Globus pallidus (tissue), 1 donor: ENCODE measurements around the gene UGT1A8.
"Not testable (repeated sequence)": the region's sequence is repeated elsewhere in the genome, so short reads cannot be mapped to it uniquely, and the experiment has no call there.

ENCODE experiments used
- DNase-seq: peaks from one replicate; pipeline ENCODE4 v3.0.0-alpha.2; 2015; ENCODE audit warnings: low spot score

The UGT1A8 gene

DNA sequence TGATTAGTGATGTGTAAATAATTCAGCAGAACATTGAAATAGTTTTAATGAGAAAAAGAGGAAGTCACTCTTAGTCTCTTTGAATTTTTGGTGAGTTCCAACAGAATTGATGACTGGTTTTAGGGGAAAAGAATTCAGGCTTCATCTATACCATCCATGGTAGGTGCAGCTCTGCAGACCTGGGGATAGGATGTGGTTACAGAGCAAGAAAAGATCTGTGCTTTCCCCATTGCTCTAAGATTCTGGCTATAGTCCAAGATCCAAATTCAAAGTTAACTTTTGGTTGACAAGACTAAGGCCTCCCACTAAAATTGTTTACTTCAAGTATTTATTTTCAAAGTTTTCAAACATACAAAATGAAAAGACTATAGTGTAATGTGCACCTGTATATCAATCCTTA, 22.4 kb downstream of the UGT1A8 start:
- DNase-seq = no peak

DNA sequence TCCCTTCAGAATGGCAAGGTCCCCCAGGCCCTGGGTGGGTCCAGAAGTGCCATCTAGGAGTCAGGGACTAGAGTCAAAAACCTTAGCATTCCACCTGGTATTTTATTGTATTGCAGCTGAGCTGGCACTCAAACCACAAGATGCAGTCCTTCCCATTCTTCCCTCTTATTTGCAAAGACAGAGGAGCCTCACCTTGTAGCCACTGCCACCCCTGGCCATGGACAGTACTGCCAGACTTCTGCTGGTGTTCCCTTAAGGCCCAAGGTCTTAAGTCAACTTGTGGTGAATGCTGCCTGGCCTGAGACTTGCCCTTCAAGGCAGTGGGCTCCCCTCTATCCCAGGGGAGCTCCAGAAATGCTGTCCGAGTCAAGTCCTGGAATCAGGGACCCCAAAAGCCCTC, 25.7 kb downstream of the UGT1A8 start:
- no peak for DNase-seq

DNA sequence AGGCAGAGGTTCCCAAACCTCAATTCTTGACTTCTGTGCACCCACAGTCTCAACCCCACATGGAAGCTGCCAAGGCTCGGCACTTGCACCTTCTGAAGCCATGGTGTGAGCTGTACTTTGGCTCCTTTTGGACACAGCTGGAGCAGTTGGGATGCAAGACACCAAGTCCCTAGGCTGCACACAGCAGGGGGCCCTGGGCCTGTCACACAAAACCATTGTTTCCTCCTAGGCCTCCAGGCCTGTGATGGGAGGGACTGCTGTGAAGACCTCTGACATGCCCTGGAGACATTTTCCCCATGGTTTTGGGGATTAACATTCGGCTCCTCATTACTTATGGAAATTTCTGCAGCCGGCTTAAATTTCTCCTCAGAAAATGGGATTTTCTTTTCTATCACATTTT, 28.6 kb downstream of the UGT1A8 start:
- DNase-seq = not testable (repeated sequence)

DNA sequence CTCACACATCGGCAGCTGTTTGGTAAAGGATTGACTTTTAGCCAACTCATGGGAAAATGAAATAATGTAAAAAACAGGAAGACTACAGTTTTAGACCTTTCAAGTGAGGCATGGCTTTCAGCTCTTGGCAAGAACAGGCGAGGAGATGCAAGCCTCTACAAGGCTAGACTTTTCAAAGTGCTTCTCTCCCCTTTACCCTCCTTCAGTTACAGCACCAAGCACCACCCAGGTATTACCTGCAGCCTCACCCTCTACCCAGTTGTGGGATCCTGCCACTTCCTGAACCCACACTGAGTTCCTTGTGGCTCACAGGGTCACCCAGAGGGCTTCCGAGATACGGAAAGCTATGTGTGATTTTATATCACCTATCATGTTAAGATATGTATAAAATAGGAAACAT, 33.5 kb downstream of the UGT1A8 start:
- no peak for DNase-seq

DNA sequence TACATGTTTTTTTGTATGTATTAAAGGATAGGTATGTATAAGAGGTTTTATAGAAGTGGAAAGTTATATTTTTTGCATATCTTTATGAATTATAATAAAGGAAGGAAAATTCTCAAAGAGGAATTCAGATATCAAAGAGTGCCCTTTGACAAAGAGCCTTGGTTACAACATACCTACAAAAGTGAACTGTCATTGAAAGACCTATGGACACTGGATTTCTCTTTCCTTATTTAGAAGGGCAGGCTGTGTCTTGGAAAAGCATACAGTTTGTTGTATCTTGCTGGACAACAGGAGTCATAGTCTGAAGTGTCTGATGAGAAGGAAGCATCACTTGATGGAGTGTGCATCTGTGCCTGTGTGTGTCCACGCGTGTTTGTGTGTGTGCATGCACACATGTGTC, 34.0 kb downstream of the UGT1A8 start:
- DNase-seq = no peak

DNA sequence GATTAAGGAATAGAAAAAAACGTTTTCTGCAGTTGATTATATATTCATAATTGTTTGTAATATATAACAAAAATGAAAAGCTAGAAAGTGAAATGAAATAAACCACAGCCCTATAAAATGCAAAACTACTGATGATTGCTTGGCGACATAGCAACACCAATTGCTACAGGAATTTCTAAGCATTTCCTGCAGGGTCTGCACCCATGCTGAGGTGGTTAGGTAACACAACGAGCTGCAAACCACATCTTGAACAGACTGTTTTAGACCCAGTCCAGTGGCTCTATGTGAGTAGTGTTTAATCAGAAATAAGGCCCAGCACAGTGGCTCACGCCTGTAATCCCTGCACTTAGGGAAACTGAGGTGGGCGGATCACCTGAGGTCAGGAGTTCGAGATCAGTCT, 37.1 kb downstream of the UGT1A8 start:
- no peak for DNase-seq

DNA sequence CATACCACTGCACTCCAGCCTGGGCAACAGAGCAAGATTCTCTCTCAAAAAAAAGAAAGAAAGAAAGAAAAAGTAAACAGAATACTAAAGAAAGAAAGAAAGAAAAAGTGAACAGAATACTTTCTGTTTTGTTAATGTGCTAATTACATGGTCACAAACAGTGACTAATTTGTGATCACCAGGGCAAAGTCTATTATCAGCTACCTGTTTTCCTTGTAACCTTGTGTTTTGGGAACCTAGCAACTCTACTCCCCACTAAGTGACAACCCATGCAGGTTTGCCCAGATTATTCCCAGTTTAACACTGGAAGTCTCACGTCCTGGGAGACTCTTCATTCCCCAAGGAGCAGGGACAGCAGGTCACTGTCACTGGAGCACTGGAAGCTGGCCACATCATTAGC, 37.6 kb downstream of the UGT1A8 start:
- DNase-seq = no peak

DNA sequence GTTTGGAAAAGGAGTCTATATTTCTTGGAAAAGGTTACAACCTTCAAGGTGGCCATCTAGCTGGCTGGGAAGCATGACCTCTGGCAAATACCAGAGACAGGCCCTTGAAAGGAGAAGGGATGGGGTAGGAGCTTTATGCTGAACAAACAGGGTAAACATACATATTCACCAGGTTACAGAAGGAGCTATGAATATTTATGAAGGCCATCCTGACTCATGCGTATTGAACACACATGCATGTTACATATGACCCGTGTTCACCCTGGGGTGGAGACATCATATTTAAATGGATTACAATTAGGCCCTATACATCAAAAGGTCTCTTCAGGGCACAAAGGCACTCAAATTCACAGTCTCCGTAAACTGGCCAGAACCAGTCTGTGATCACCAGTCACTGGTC, 38.5 kb downstream of the UGT1A8 start:
- not testable (repeated sequence) for DNase-seq

DNA sequence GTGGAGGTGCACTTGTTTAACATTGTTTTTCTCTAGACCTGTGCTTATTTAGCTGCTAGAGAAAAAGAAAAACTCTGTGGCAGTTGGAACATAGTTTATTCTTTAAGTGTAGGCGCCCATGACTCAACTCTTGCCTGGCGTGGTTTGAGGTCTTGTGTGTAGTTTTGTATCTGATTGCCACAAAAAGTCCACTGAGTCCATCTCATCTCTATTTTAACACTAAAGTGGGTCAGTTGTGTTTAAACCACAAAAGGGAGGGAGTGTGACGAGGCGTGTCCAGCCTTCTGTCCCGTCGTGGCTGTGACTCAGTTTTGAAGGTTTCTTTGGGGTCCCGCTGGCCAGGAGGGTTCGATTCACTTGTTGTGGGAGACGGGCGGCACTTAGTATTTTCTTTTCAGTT, 39.0 kb downstream of the UGT1A8 start:
- DNase-seq = no peak

DNA sequence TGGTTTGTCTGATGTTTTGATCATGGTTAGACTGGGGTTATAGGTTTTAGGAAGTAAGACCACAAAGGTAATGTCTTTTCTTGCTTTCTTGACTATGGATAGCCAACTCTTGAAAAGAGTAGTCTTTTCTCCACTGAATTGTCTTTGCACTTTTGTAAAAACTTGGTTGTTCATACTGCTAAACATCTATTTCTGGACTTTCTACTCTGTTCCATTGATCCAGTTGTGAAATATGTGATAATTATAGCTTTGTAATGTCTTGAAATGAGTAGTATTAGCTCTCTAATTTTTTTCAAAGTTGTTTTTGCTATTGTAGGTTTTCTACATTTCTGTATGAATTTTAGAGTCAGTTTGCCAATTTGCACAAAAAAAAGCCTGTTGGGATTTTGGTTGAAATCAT, 41.2 kb downstream of the UGT1A8 start:
- no peak for DNase-seq

DNA sequence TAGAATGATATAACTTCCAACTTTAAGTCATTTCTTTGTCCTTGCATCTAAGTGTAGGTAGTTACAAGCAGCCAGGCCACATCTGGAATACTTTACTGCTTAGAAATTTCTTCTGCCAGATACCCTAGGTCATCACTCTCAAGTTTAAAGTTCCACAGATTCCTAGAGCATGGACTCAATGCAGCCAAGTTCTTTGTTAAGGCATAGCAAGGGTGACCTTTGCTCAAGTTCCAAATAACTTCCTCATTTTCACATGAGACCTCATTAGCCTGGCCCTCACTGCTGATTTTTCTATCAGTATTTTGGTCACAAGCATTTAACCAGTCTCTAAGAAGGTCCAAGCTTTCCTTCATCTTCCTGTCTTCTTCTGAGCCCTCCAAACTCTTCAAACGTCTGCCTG, 46.5 kb downstream of the UGT1A8 start:
- DNase-seq = no peak

DNA sequence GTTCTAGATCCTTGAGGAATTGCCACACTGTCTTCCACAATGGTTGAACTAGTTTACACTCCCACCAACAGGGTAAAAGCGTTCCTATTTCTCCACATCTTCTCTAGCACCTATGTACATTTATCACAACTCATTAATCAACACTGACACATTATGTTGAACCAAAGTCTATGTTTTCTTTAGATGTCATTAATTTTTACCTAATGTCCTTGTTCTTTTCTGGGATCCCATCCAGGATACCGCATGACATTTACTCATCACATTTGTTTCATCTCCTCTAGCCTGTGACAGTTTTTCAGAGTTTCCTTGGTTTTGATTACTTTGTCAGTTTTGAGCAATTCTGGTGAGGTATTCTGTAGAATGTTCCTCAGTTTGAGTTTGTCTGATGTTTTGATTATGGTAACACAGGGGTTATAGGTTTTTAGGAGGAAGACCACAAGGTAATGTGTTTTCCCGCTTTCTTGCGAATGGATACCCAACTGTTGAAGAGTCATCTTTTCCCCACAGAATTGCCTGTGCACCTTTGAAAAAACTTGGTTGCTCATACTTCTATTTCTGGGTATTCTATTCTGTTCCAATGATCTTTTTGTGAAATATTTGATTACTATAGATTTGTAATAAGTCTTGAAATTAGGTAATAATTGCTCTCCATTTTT, 51.3 kb downstream of the UGT1A8 start:
- DNase-seq = no peak

DNA sequence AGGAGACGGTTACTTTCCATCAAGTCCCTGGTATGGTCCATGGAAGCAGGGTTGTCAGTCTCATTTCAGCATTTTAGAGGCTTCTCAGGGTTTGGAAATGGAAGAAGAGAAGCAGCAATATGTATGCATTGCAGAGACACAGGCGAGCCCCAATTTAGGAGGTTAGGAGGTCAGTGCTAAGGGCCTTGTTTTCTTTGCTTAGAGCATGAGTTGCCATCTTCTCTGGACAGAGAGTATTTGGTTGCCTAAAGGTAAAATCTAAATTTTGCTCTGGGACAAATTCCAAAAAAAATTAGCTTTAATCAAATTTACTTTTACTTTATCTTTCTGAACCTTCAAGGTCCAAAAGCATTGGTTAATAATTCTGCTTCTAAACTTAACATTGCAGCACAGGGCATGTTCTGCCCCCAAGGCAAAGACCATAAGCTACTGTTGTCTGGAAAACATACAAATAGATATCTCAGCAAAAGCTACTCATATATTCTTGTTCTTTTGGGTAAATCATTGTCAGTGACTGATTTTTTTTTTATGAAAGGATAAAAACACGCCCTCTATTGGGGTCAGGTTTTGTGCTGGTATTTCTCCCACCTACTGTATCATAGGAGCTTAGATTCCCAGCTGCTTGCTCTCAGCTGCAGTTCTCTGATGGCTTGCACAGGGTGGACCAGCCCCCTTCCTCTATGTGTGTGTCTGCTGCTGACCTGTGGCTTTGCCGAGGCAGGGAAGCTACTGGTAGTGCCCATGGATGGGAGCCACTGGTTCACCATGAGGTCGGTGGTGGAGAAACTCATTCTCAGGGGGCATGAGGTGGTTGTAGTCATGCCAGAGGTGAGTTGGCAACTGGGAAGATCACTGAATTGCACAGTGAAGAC, 54.1 kb downstream of the UGT1A8 start, which contains the start of gene UGT1A9:
Gene UGT1A9 (plus strand): TSS at position 609 of the 872 bp plus-strand sequence. CDS start 37 bp downstream, at position 646.
- no peak for DNase-seq

DNA sequence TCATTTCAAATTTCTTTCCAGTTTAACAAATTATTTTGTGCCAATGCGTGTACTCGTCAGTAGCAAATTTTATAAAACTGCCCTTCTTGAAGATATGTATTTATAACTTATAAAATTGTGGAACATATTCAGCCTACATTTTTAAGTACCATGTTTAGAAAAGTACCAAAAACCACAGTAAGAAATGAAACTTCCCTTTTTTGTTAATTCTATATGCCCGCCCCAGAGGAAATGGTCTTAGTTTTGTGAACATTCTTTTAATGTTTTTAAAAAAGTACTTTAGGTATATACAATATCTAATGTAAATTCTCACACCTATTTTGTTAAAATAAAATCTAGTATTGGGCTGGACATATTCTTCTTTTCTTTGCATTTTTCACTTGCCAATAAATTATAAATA, 55.5 kb downstream of the UGT1A8 start:
- DNase-seq = no peak

DNA sequence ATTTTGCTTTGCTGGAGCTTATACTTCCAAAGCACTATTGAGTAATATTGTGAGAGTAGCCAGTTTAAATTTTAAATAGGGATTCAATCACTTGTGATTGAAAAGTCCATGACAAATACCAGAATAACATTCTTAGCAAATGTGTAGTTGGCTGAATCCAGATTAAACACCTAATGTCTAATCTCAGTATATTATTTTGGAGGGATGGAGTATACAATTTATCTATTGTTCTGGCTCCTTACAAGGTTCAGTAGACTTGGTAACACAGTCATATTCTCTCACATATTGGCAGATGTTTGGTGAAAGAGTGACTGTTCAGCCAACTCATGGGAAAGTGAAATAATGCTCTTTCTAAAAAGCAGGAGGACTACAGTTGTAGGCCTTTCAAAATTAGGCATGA, 56.5 kb downstream of the UGT1A8 start:
- no peak for DNase-seq

DNA sequence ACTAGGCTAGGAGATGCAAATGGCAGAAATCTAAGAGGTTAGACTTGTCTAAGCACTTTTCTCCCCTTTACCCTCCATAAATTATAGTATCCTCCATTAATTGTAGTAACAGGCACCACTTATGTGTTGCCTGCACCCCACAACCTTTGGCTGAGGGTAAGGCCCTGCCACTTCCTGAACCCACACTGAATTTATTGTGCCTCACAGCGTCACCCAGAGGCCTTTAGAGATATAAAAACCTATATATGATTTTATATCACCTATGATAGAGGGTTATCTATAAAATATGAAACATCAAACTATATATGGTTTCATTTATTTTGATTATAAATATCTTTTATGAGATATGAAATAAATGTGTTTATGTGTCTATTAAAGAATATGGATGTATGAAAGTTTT, 56.9 kb downstream of the UGT1A8 start:
- DNase-seq = no peak

DNA sequence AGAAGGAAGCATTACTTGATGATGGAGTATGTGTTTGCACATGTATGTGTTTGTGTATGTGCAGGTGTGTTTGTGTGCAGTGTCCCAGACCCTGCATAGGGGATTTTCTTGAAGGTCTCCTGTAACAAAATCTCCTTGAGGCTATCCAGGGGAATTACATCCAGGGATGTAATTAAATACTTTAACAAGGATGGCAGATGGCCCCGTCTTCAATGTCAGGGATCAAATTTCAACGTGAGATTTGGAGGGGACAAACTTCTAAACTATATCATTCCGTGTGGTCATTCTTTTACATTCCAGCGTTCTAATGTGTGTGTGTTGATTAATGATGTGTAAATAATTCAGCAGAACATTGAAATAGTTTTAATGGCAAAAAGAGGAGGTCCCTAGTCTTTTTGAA, 57.6 kb downstream of the UGT1A8 start:
- no peak for DNase-seq

DNA sequence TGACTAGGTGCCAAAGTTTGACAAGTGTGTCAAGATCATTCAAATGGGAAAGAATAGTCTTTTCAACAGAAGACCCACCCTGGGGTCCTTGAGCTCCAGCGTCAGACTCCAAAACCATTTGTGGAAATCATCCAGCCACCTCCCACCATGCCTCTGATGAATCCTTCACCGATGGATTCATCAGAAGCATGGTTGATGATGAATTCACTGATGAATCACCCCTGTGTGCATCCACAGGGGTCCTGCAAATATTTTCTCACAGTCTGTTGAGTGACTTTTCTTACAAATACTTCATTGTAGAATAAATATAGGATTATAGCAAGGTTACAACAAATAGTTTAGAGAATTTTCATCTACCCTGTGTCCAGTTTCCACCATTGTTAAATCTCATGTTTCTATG, 58.6 kb downstream of the UGT1A8 start:
- DNase-seq = no peak

DNA sequence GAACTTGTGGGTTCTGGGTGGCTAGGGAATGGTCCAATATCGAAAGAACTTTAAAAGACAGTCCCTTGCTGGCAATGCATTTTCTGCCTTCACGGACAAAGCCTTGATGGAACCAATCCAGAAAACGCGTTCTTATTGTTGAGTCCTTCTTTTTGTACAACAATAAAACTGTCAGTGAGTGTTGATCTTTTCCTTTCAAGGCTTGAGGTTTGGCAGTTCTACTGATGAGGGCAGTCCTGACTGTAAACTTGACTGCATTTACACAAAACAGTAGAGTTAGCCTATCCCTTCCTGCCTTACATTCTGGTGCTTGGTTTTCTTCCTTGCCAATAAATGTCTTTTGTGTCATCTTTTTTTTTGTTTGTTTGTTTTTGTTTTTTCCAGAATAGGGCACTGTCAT, 61.8 kb downstream of the UGT1A8 start:
- DNase-seq = no peak

DNA sequence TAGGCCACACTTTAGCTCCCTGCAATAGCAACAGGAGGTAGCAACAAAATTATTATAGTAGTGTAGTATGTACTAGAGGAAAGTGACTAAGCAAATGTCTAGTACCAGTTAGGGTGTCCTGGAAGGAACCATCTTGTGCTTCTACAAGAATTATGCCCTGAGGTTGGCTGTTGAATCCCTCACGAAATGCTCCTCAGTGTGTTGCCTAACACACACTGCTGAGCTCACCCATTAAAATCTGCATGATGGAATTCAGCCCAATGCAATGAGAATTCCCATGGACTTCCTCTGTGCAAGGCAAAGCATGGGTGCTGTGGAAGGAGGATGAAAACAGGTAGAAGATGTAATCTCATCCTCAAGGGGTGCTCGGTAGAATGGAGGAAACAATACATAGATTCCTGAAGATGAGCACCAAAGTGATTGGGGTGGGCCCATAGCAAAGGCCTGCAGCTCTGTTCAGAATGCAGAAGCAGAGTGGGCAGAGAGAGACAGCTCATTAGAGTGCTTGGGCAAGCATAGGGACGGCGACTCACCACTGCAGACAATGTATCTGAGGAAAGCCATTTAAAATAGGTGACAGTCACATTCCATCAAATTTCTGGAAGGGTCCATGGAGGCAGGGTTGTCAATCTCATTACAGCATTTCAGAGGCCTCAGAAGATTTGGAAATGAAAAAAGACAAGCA, 63.1 kb downstream of the UGT1A8 start:
- no peak for DNase-seq

DNA sequence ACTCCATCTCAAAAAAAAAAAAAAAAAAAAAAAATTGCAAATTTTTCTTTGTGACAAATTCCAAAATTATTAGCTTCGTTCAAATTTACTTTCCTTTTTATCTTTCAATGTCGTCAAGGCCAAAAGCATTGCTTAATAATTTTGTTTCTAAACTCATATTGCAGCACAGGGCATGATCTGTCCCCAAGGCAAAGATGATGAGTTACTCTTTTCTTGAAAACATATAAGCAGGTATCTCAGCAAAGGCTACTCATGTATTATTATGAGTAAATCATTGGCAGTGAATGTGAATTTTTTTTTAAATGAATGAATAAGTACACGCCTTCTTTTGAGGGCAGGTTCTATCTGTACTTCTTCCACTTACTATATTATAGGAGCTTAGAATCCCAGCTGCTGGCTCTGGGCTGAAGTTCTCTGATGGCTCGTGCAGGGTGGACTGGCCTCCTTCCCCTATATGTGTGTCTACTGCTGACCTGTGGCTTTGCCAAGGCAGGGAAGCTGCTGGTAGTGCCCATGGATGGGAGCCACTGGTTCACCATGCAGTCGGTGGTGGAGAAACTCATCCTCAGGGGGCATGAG, 64.2 kb downstream of the UGT1A8 start, which contains the start of gene UGT1A7:
Gene UGT1A7 (plus strand): TSS at position 381 of the 579 bp plus-strand sequence. CDS start 37 bp downstream, at position 418.
- no peak for DNase-seq

DNA sequence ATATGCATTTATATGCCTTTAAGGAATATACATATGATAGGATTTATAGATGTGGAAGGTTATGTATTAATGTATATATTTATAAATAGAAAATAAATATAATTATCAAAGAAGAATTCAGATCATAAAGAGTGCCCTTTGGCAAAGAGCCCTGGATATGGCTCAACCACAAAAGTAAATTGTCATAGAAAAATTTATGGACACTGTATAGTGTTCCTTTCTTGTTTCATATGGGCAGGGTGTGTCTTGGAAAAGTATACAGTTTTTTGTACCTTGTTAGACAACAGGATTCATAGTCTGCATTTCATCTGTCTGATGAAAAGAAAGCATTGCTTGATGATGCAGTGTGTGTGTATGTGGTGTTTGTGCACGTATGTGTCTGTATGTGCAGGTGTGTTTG, 67.2 kb downstream of the UGT1A8 start:
- no peak for DNase-seq
